Smooth muscle cell (in vitro differentiated cells): ENCODE measurements around the gene PLEKHG3. TPM values are rescaled to one million over a fixed set of nuclear protein-coding genes. Genes with fewer than 3 reads are reported as not detected.

Experiments
- DNase-seq: peaks from one replicate; lab custom pipeline; 2025; ENCODE audit not compliant: unreplicated experiment; lab: John Stamatoyannopoulos, UW
- H2AFZ ChIP-seq: fragments of 200-600 bp; sonication (generic); 2 replicates; pipeline ENCODE4 v1.6.0; 2016; ENCODE audit warnings: antibody characterized with exemption, low read depth, mild to moderate bottlenecking
- H3F3A ChIP-seq: fragments of 200-600 bp; sonication (generic); 2 replicates; pipeline ENCODE4 v1.6.0; 2017; ENCODE audit warnings: antibody characterized with exemption, low read depth
- H3K27ac ChIP-seq: fragments of 200-600 bp; sonication (generic); 2 replicates; pipeline ENCODE4 v1.5.1; 2016; ENCODE audit warnings: low read depth, mild to moderate bottlenecking
- H3K27me3 ChIP-seq: fragments of 200-600 bp; sonication (generic); 2 replicates; pipeline ENCODE4 v1.6.1; 2016; ENCODE audit warnings: low read depth, mild to moderate bottlenecking
- H3K36me3 ChIP-seq: fragments of 200-600 bp; sonication (generic); 2 replicates; pipeline ENCODE4 v1.5.1; 2016; ENCODE audit warnings: low read depth
- H3K4me1 ChIP-seq: fragments of 200-600 bp; sonication (generic); 2 replicates; pipeline ENCODE4 v1.5.1; 2016; ENCODE audit warnings: low read depth
- H3K4me2 ChIP-seq: fragments of 200-600 bp; sonication (generic); 2 replicates; pipeline ENCODE4 v1.6.0; 2016; ENCODE audit warnings: mild to moderate bottlenecking
- H3K4me3 ChIP-seq: fragments of 200-600 bp; sonication (generic); 2 replicates; pipeline ENCODE4 v1.5.1; 2016; ENCODE audit warnings: mild to moderate bottlenecking
- H3K79me2 ChIP-seq: fragments of 200-600 bp; sonication (generic); 2 replicates; pipeline ENCODE4 v1.6.0; 2016; ENCODE audit warnings: low read depth, mild to moderate bottlenecking
- H3K9ac ChIP-seq: fragments of 200-600 bp; sonication (generic); 2 replicates; pipeline ENCODE4 v1.6.0; 2016; ENCODE audit warnings: low read depth
- H3K9me3 ChIP-seq: fragments of 200-600 bp; sonication (generic); replicated peaks from 2 replicates; pipeline ENCODE4 v1.5.1; 2016; ENCODE audit warnings: low read depth
- H4K20me1 ChIP-seq: fragments of 200-600 bp; sonication (generic); 2 replicates; pipeline ENCODE4 v1.6.0; 2016; ENCODE audit warnings: low read depth
- WGBS: methylation state at CpG from one replicate; pipeline ENCODE4 v1.1.7; 2016; ENCODE audit warnings: low lambda C conversion rate; 5-methylcytosine and 5-hydroxymethylcytosine counted together
- polyA plus RNA-seq: library from polyadenylated mRNA; unstranded; fragments of >200 nt; fragmentation: Nextera tagmentation; extraction: Ambion mirVana; gene quantifications from 2 replicates; pipeline ENCODE4 v1.2.1, GENCODE V29; 2016
- total RNA-seq: library from RNA; depleted of rRNA; stranded (reverse); fragments of >200 nt; gene quantifications from 2 replicates; pipeline ENCODE4 v1.2.3, GENCODE V29; 2014
- TF ChIP-seq, protein P1 (sequence below): fragments of 200-600 bp; sonication (generic); IDR thresholded peaks from 2 replicates; pipeline ENCODE4 v1.5.1; 2017; ENCODE audit warnings: borderline replicate concordance, mild to moderate bottlenecking, antibody characterized with exemption; ENCODE audit not compliant: insufficient read depth, poor library complexity, severe bottlenecking

The PLEKHG3 gene
- total and polyA plus RNA-seq, 2 experiments from 2014 or later, result 17.6 to 18.3 TPM

DNA sequence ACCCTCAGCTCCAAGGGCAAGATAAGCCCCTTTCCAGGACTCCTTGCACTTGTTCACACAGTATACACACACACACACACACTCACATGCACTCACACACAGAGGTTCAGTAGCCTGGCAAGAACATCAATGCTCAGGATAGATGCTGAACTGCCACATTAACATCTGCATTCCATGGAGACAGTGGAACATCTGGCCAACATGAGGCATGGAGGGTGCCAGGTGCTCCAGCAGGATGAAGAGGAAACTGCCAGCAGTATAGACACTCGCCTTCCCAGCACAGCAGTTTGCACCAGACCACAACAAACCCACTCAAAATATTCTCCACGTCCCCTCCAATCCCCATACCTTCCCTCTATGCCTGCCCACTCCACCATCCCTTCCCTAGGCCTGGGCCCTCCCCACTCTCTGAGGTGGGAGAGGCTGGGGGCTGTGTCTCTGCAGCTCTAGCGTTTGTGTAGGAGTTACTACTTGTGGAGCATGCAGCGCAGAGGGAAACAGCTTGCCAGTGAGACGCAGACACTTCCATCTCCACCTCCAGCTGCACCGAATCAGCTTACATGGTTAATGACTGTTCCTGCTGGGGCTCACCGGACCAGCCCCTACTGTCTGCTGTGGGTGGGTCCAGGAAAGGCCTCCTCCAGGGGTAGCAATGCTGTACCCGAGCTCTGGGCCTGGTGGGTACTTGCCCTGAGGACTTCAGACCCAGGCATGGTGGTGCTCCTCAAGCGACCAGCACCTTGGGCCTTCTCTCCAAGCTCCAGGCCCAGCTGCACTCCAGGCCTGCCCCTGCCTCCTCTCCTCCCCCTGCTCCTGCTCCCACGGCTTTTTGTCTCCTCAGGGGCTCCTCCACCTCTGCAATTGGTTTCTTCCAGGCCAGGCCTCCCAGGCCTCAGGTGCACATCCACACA is 18.6 kb upstream of the PLEKHG3 start:
- Histone ChIP-seq H3K79me2 (no peaks in the 10 kb centered on the region), H3K27me3 (no peaks in the 10 kb centered on the region), H3K9me3 (no peaks in the 10 kb centered on the region), H4K20me1 (no peaks in the 10 kb centered on the region), H3K9ac (no peak overlapping the region), H3K36me3 (no peaks in the 10 kb centered on the region), H3K27ac (no peak overlapping the region), H2AFZ (no peak overlapping the region), H3K4me1 (peaks cover 18% of the 10 kb centered on the region), H3K4me2 (no peak overlapping the region), H3F3A (peaks cover 17% of the 10 kb centered on the region), H3K4me3 (no peak overlapping the region)
- WGBS, result 50% methylated on average over 10 of the region's 10 CpGs
- TF ChIP-seq, protein P1, sequence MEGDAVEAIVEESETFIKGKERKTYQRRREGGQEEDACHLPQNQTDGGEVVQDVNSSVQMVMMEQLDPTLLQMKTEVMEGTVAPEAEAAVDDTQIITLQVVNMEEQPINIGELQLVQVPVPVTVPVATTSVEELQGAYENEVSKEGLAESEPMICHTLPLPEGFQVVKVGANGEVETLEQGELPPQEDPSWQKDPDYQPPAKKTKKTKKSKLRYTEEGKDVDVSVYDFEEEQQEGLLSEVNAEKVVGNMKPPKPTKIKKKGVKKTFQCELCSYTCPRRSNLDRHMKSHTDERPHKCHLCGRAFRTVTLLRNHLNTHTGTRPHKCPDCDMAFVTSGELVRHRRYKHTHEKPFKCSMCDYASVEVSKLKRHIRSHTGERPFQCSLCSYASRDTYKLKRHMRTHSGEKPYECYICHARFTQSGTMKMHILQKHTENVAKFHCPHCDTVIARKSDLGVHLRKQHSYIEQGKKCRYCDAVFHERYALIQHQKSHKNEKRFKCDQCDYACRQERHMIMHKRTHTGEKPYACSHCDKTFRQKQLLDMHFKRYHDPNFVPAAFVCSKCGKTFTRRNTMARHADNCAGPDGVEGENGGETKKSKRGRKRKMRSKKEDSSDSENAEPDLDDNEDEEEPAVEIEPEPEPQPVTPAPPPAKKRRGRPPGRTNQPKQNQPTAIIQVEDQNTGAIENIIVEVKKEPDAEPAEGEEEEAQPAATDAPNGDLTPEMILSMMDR, result no peak
- no peak for DNase-seq

DNA sequence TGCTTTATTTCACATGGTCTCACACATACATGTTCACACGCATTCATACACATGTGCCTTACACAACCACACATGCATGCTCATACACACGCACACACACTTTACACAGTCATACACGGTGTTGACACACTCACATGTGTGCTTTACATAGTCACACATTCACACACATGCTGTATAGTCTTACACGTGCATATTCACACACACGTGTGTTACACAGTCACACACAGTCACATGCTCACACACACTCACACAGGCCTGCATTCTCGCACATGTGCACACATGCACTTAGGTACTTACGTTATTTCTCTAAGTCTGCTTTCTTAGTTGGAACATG is 18.0 kb upstream of the PLEKHG3 start:
- H3K36me3 ChIP-seq, result no peaks in the 10 kb centered on the region
- 93% methylated on average over 7 of the region's 7 CpGs for WGBS
- TF ChIP-seq, protein P1, result no peak

DNA sequence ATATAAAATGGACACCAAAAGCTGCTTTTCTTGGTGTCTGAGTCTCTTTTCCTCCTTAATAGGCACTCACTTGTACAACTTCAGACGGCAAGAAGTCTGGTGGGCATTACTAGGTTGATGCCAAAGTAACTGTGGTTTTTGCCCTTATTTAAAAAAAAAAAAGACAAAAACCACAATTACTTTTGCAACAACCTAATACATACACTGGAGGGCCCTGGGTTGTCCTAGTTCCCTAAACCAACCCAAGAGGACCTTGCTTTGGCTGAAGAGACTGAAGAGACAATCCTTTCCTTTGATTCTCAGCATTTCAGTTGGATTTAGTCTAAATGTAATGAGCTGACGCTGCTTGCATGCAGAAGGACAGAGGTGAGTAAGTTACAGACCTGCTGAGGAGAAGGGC is 16.2 kb upstream of the PLEKHG3 start:
- Histone ChIP-seq H2AFZ (no peak overlapping the region), H3K27ac (no peak overlapping the region), H3K4me1 (peaks cover 7% of the 10 kb centered on the region), H3K4me2 (no peak overlapping the region), H3K9me3 (no peaks in the 10 kb centered on the region), H4K20me1 (no peaks in the 10 kb centered on the region), H3K27me3 (no peaks in the 10 kb centered on the region), H3K4me3 (no peak overlapping the region), H3F3A (peaks cover 1% of the 10 kb centered on the region), H3K36me3 (no peaks in the 10 kb centered on the region), H3K9ac (no peak overlapping the region), H3K79me2 (no peaks in the 10 kb centered on the region)
- WGBS, result 72% methylated on average over 2 of the region's 2 CpGs
- TF ChIP-seq, protein P1, result no peak
- DNase-seq, result no peak

More for the DNA sequence above, 18.0 kb upstream of the PLEKHG3 start:
- Histone ChIP-seq H3K9me3 (no peaks in the 10 kb centered on the region), H3K27me3 (no peaks in the 10 kb centered on the region), H3K27ac (no peak overlapping the region), H3K9ac (no peak overlapping the region), H2AFZ (no peak overlapping the region), H3K79me2 (no peaks in the 10 kb centered on the region), H3K4me2 (no peak overlapping the region), H3K4me1 (peaks cover 18% of the 10 kb centered on the region), H3F3A (peaks cover 13% of the 10 kb centered on the region), H4K20me1 (no peaks in the 10 kb centered on the region), H3K4me3 (no peak overlapping the region)
- no peak for DNase-seq

DNA sequence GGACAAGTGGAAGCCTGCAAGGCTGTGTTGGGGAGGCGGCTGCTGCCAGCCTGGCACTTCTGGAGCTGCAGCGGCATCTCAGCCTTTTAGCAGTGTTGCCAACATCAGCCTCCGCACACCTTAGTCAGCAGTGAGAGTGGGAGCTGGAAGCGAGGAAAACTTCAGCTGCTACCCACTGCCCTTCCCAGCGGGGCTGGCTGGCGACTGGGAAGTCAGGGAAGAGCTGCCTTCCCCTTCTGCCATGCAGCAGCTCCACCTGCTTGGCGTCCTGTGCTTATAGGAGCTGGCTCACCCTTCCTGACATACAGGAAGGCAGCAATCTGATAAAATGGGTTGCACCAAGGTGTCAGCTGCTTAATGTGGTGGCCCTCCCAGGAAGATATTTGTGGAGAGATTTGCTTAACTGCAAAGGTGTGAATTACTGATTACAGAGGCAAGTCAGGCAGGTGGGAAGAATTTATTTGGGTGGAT is 15.4 kb upstream of the PLEKHG3 start:
- Histone ChIP-seq H3K9me3 (no peaks in the 10 kb centered on the region), H2AFZ (no peak overlapping the region), H3K4me2 (no peak overlapping the region), H3K27ac (no peak overlapping the region), H3K36me3 (no peaks in the 10 kb centered on the region), H3K79me2 (no peaks in the 10 kb centered on the region), H3F3A (no peaks in the 10 kb centered on the region), H3K27me3 (no peaks in the 10 kb centered on the region), H3K4me3 (no peak overlapping the region), H3K4me1 (peaks cover 6% of the 10 kb centered on the region), H3K9ac (no peak overlapping the region), H4K20me1 (no peaks in the 10 kb centered on the region)
- 63% methylated on average over 7 of the region's 7 CpGs for WGBS
- TF ChIP-seq, protein P1, result no peak
- DNase-seq, result no peak
